HEK293 (cell line): Measurements from ENCODE around the gene C6orf47.

Experiments
- CTCF ChIA-PET: fragments of 350-600 bp; formaldehyde crosslinking; extraction: SDS; loops from one replicate; lab custom pipeline; 2021; ENCODE audit warnings: antibody characterized with exemption; lab: Yijun Ruan, JAX
- POLR2A ChIA-PET: fragments of 300-600 bp; formaldehyde crosslinking; extraction: SDS; loops from one replicate; lab custom pipeline; 2020; ENCODE audit warnings: antibody characterized with exemption, inconsistent platforms; lab: Yijun Ruan, JAX
- H3K27ac ChIP-seq: fragments of 200-500 bp; sonication (Bioruptor generic); 2 replicates; pipeline ENCODE4 v1.5.1; 2014; ENCODE audit warnings: low read depth, low read length, control low read depth, inconsistent platforms; ENCODE audit errors: extremely low read depth
- H3K36me3 ChIP-seq, 2 experiments: fragments of 200-500 bp in 1 of 2; sonication (Bioruptor generic) in 1 of 2; 1 replicate in 1 of 2; 2 replicates in 1 of 2; pipeline ENCODE4 v1.5.1; 2014 to 2017; ENCODE audit warnings: inconsistent platforms in 2 of 2, low read length in 2 of 2; ENCODE audit not compliant: control insufficient read depth in 2 of 2, insufficient read depth in 1 of 2
- H3K4me1 ChIP-seq: fragments of 200-500 bp; sonication (Bioruptor generic); 2 replicates; pipeline ENCODE4 v1.5.1; 2014; ENCODE audit warnings: mild to moderate bottlenecking, low read length, inconsistent platforms; ENCODE audit not compliant: control insufficient read depth, insufficient read depth
- H3K4me3 ChIP-seq: 2 replicates; pipeline ENCODE4 v1.5.1; 2011; ENCODE audit warnings: low read depth, mild to moderate bottlenecking, control low read depth, low read length, moderate library complexity
- H3K9me3 ChIP-seq: fragments of 200-500 bp; sonication (Bioruptor generic); 2 replicates; pipeline ENCODE4 v1.5.1; 2014; ENCODE audit warnings: low read depth, low read length, inconsistent platforms; ENCODE audit not compliant: control insufficient read depth, insufficient read depth
- ATF2 ChIP-seq: fragments of 450-650 bp; formaldehyde crosslinking; IDR thresholded peaks from 2 replicates; pipeline ENCODE4 v1.5.1; 2016; ENCODE audit warnings: missing biosample characterization, missing genetic modification characterization, low read depth
- BCL11A ChIP-seq: fragments of 450-650 bp; formaldehyde crosslinking; IDR thresholded peaks from 2 replicates; pipeline ENCODE4 v1.5.1; 2016; ENCODE audit warnings: low read depth, missing biosample characterization, missing genetic modification characterization
- KLF10 ChIP-seq: fragments of 450-650 bp; IDR thresholded peaks from 2 replicates; pipeline ENCODE4 v1.5.1; 2018; ENCODE audit warnings: missing biosample characterization, mild to moderate bottlenecking, missing genetic modification characterization
- KLF17 ChIP-seq: fragments of 450-650 bp; formaldehyde crosslinking; IDR thresholded peaks from 2 replicates; pipeline ENCODE4 v1.5.1; 2016; ENCODE audit warnings: missing biosample characterization, missing genetic modification characterization
- OVOL3 ChIP-seq: fragments of 450-650 bp; formaldehyde crosslinking; IDR thresholded peaks from 2 replicates; pipeline ENCODE4 v1.5.1; 2016; ENCODE audit warnings: missing biosample characterization, missing genetic modification characterization
- PBX3 ChIP-seq: sonication (generic); formaldehyde crosslinking; IDR thresholded peaks from 2 replicates; pipeline ENCODE4 v1.8.1; 2022; ENCODE audit warnings: mild to moderate bottlenecking, moderate library complexity, missing genetic modification reagents
- ZFP41 ChIP-seq: fragments of 450-650 bp; formaldehyde crosslinking; IDR thresholded peaks from 2 replicates; pipeline ENCODE4 v1.5.1; 2016; ENCODE audit warnings: missing biosample characterization, missing genetic modification characterization, borderline replicate concordance
- ZIC2 ChIP-seq: fragments of 450-650 bp; formaldehyde crosslinking; IDR thresholded peaks from 2 replicates; pipeline ENCODE4 v1.5.1; 2016; ENCODE audit warnings: missing biosample characterization, missing genetic modification characterization
- ZNF248 ChIP-seq: fragments of 450-650 bp; formaldehyde crosslinking; IDR thresholded peaks from 2 replicates; pipeline ENCODE4 v1.5.1; 2017; ENCODE audit warnings: missing biosample characterization, missing genetic modification characterization
- ZNF521 ChIP-seq: fragments of 450-650 bp; formaldehyde crosslinking; IDR thresholded peaks from 2 replicates; pipeline ENCODE4 v1.5.1; 2017; ENCODE audit warnings: missing biosample characterization, mild to moderate bottlenecking, missing genetic modification characterization
- ZNF776 ChIP-seq: fragments of 450-650 bp; formaldehyde crosslinking; IDR thresholded peaks from 2 replicates; pipeline ENCODE4 v1.5.0; 2017; ENCODE audit warnings: missing biosample characterization, missing genetic modification characterization, borderline replicate concordance
- ZNF791 ChIP-seq: fragments of 450-650 bp; formaldehyde crosslinking; IDR thresholded peaks from 2 replicates; pipeline ENCODE4 v1.5.1; 2016; ENCODE audit warnings: missing biosample characterization, missing genetic modification characterization
- TF ChIP-seq, protein P1 (sequence below): fragments of 450-650 bp; formaldehyde crosslinking; IDR thresholded peaks from 2 replicates; pipeline ENCODE4 v1.5.1; 2016; ENCODE audit warnings: missing biosample characterization, missing genetic modification characterization

Gene C6orf47

GRCh38 chr6:31691564-31692108 lies 31.1 kb upstream of the C6orf47 start:
- Histone ChIP-seq H3K36me3 (peaks cover 0 to 74% of the 10 kb centered on the region in 2 experiments; a peak in 2 of 3 replicates), H3K9me3 (no peaks in the 10 kb centered on the region), H3K4me3 (no peak overlapping the region), H3K4me1 (no peaks in the 10 kb centered on the region), H3K27ac (no peak overlapping the region)
- ChIA-PET CTCF (interaction anchor here (0.6 to 4.6 kb wide), 8 partner anchors 8 to 197 kb away, joined by 3 to 24 read pairs (median 6); partner anchors contain the start of genes ABHD16A and LY6G5C), POLR2A (interaction anchor here (0.6 to 4.0 kb wide), 6 partner anchors 11 to 1472 kb away, joined by 3 to 30 read pairs (median 6); partner anchors contain the start of genes ABHD16A and HSPA1B)
- TF ChIP-seq ATF2 (tag by site-specific recombination) (no peak), ZNF248 (tag by site-specific recombination) (no peak), ZNF791 (tag by site-specific recombination) (no peak), ZNF521 (tag by site-specific recombination) (no peak), OVOL3 (no peak), ZIC2 (no peak), PBX3 (CRISPR knock-in tag) (no peak), ZNF776 (tag by site-specific recombination) (no peak), KLF10 (tag by site-specific recombination) (no peak), ZFP41 (tag by site-specific recombination) (no peak), BCL11A (tag by site-specific recombination) (no peak)
- TF ChIP-seq, protein P1, sequence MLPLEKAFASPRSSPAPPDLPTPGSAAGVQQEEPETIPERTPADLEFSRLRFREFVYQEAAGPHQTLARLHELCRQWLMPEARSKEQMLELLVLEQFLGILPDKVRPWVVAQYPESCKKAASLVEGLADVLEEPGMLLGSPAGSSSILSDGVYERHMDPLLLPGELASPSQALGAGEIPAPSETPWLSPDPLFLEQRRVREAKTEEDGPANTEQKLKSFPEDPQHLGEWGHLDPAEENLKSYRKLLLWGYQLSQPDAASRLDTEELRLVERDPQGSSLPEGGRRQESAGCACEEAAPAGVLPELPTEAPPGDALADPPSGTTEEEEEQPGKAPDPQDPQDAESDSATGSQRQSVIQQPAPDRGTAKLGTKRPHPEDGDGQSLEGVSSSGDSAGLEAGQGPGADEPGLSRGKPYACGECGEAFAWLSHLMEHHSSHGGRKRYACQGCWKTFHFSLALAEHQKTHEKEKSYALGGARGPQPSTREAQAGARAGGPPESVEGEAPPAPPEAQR (tag by site-specific recombination), result no peak

GRCh38 chr6:31691078-31691463 lies 30.5 kb upstream of the C6orf47 start:
- no peak for TF ChIP-seq KLF17 (tag by site-specific recombination)
- no peak for TF ChIP-seq BCL11A (tag by site-specific recombination)
- peaks cover 0 to 77% of the 10 kb centered on the region in 2 experiments; a peak in 2 of 3 replicates for H3K36me3 ChIP-seq
- H3K9me3 ChIP-seq, result no peaks in the 10 kb centered on the region
- H3K27ac ChIP-seq, result no peak overlapping the region
- no peaks in the 10 kb centered on the region for H3K4me1 ChIP-seq
- H3K4me3 ChIP-seq, result no peak overlapping the region
- POLR2A ChIA-PET, result interaction anchor here (0.6 to 2.4 kb wide), 5 partner anchors 12 to 1473 kb away, joined by 3 to 9 read pairs (median 4); partner anchors contain the start of genes ABHD16A, HSPA1A, HSPA1B and HSPA1L
- CTCF ChIA-PET, result interaction anchor here (0.6 to 4.6 kb wide), 11 partner anchors 9 to 250 kb away, joined by 3 to 24 read pairs (median 4); partner anchors contain the start of genes ABHD16A, LY6G5B, LY6G5C and MPIG6B
